HUES64 (cell line): ENCODE data around the gene LSM12.
"Not testable (repeated sequence)": the region's sequence is repeated elsewhere in the genome, so short reads cannot be mapped to it uniquely, and the experiment has no call there.

Experiments used
- H3K27ac ChIP-seq: 2 replicates; pipeline ENCODE4 v1.7.0; 2013; ENCODE audit warnings: low read depth, low read length, inconsistent platforms
- H3K27me3 ChIP-seq: 2 replicates; pipeline ENCODE4 v1.6.1; 2013; ENCODE audit warnings: mild to moderate bottlenecking, low read length; ENCODE audit not compliant: insufficient read depth
- H3K36me3 ChIP-seq: 2 replicates; pipeline ENCODE4 v1.6.1; 2013; ENCODE audit warnings: mild to moderate bottlenecking, low read length; ENCODE audit not compliant: insufficient read depth
- H3K4me1 ChIP-seq: 2 replicates; pipeline ENCODE4 v1.6.1; 2013; ENCODE audit warnings: mild to moderate bottlenecking, low read length, moderate library complexity; ENCODE audit not compliant: insufficient read depth
- H3K4me3 ChIP-seq: 2 replicates; pipeline ENCODE4 v1.5.1; 2013; ENCODE audit warnings: mild to moderate bottlenecking, low read length, moderate library complexity
- H3K9ac ChIP-seq: 2 replicates; pipeline ENCODE4 v1.6.1; 2013; ENCODE audit warnings: mild to moderate bottlenecking, low read depth, low read length
- H3K9me3 ChIP-seq: 2 replicates; pipeline ENCODE4 v1.6.1; 2013; ENCODE audit warnings: low read depth, low read length; ENCODE audit not compliant: insufficient read depth
- WGBS: fragments of 150-250, 120-280 bp; methylation state at CpG from one replicate; pipeline ENCODE4 v1.1.7; 2013; ENCODE audit warnings: missing lambda C conversion rate; 5-methylcytosine and 5-hydroxymethylcytosine counted together

The LSM12 gene

GRCh38 chr17:44004077-44004760 is 62.3 kb downstream of the LSM12 start, which contains the start of gene NAGS:
TSS of gene NAGS (plus strand) at chr17:44004622. CDS start at chr17:44004664, 42 bp downstream.
- Histone ChIP-seq H3K4me1 (peaks cover 11% of the 10 kb centered on the region), H3K4me3 (peak within 1 kb of the TSS; percentile 76), H3K36me3 (no peaks in the 10 kb centered on the region), H3K9ac (no peak within 1 kb of the TSS), H3K9me3 (no peaks in the 10 kb centered on the region), H3K27ac (no peak within 1 kb of the TSS), H3K27me3 (peaks cover 32% of the 10 kb centered on the region)
- 4% methylated on average over 25 of the region's 25 CpGs for WGBS

- 82% methylated on average over 9 of the region's 9 CpGs for WGBS
- peaks cover 3% of the 10 kb centered on the region; the same call in 1 of the 2 replicates for H3K4me1 ChIP-seq
- no peaks in the 10 kb centered on the region for H3K36me3 ChIP-seq
- H3K9me3 ChIP-seq: no peaks in the 10 kb centered on the region
- no peak overlapping the region for H3K4me3 ChIP-seq
- H3K27me3 ChIP-seq: peaks cover 32% of the 10 kb centered on the region
- H3K9ac ChIP-seq: no peak overlapping the region
- no peak overlapping the region for H3K27ac ChIP-seq
Measured at GRCh38 chr17:44002141-44002848, 64.2 kb downstream of the LSM12 start.

DNA sequence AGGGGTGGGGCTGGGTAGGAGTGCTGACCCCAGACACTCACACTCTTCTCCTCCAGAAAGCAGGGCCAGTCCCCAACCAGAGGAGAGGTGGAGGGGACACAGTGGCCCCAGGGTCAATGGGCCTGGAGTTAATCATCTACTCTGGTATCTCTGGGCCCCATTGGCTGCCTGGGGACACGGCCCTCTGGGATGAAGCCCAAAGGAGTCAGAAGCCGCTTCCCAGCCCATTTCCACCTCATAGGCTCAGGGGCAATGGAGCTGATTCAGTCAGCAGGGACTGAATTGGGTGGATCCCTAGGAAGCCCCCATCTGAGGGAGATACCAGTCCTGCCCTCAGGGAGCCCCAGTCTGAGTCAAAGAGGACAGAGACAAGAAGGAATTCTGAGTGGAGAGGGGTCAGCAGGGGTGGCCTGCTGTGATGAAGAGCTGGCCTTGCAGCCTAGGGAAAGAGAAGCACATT is 65.0 kb downstream of the LSM12 start:
- Histone ChIP-seq H3K4me1 (peaks cover 3% of the 10 kb centered on the region; the same call in 1 of the 2 replicates), H3K36me3 (no peaks in the 10 kb centered on the region), H3K4me3 (no peak overlapping the region), H3K9ac (no peak overlapping the region), H3K9me3 (no peaks in the 10 kb centered on the region), H3K27ac (no peak overlapping the region), H3K27me3 (peaks cover 30% of the 10 kb centered on the region)
- WGBS: 92% methylated on average over 2 of the region's 2 CpGs

GRCh38 chr17:44000871-44001460 is 65.5 kb downstream of the LSM12 start:
- Histone ChIP-seq H3K4me3 (no peak overlapping the region), H3K9ac (no peak overlapping the region), H3K36me3 (no peaks in the 10 kb centered on the region), H3K4me1 (peaks cover 3% of the 10 kb centered on the region; the same call in 1 of the 2 replicates), H3K27me3 (peaks cover 25% of the 10 kb centered on the region), H3K27ac (no peak overlapping the region), H3K9me3 (no peaks in the 10 kb centered on the region)
- 87% methylated on average over 6 of the region's 6 CpGs for WGBS

DNA sequence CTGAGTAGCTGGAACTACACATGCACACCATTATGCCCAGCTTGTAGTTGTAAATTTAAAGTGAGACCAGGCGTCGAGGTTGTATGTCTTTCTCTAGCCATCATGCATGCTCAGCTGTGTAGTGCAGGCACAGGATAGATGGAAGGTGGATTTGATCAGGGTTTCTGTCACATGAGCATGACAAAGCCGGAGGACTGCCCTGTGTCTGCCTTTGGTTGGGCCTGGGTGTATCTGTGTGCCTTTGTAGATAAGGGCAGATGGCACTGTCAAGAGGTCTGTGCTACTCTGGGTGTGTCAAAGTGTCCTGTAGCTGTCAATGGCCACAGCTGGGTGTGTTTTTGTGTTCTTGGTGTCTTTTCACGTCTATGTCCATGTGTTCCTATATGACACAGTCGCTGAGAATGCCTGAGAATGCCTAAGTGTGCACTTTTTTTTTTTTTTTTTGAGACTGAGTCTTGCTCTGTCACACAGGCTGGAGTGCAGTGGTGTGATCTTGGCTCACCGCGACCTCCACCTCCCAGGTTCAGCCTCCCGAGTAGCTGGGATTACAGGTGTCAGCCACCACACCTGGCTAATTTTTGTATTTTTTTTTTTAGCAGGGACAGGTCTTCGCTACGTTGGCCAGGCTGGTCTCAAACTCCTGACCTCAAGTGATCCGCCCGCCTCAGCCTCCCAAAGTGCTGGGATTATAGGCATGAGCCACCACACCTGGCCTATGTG is 66.2 kb downstream of the LSM12 start:
- H3K9me3 ChIP-seq: no peaks in the 10 kb centered on the region
- 92% methylated on average over 12 of the region's 12 CpGs for WGBS
- H3K27me3 ChIP-seq: peaks cover 18% of the 10 kb centered on the region
- no peak overlapping the region for H3K9ac ChIP-seq
- H3K4me1 ChIP-seq: peaks cover 3% of the 10 kb centered on the region; the same call in 1 of the 2 replicates
- no peak overlapping the region for H3K27ac ChIP-seq
- H3K36me3 ChIP-seq: no peaks in the 10 kb centered on the region
- no peak overlapping the region for H3K4me3 ChIP-seq

- Histone ChIP-seq H3K9ac (no peak overlapping the region), H3K9me3 (no peaks in the 10 kb centered on the region), H3K4me1 (peaks cover 3% of the 10 kb centered on the region; the same call in 1 of the 2 replicates), H3K36me3 (no peaks in the 10 kb centered on the region), H3K27ac (no peak overlapping the region), H3K27me3 (peaks cover 11% of the 10 kb centered on the region; the same call in 1 of the 2 replicates), H3K4me3 (no peak overlapping the region)
- WGBS: 84% methylated on average over 4 of the region's 4 CpGs
Measured at GRCh38 chr17:43999024-43999423, 67.4 kb downstream of the LSM12 start.

DNA sequence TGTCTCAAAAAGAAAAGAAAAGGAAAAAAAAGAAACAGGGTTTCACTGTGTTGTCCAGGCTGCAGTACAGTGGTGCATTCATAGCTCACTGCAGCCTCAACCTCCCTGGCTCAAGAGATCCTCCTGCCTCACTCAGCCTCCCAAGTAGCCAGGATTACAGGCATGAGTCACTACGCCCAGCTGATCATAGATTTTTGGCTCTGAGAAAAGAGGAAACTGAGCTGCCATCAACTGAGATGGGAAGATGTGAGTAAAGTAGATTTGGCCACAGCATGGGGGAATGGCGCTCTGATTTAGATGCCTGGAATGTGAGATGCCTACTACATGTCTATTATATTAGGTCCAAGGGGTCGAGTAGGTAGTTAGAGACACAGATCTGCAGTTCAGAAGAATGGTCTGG is 67.9 kb downstream of the LSM12 start:
- Histone ChIP-seq H3K27me3 (peaks cover 7% of the 10 kb centered on the region; the same call in 1 of the 2 replicates), H3K9ac (no peak overlapping the region), H3K4me3 (no peak overlapping the region), H3K4me1 (no peaks in the 10 kb centered on the region), H3K36me3 (no peaks in the 10 kb centered on the region), H3K27ac (no peak overlapping the region), H3K9me3 (no peaks in the 10 kb centered on the region)
- 94% methylated on average over 3 of the region's 3 CpGs for WGBS

DNA sequence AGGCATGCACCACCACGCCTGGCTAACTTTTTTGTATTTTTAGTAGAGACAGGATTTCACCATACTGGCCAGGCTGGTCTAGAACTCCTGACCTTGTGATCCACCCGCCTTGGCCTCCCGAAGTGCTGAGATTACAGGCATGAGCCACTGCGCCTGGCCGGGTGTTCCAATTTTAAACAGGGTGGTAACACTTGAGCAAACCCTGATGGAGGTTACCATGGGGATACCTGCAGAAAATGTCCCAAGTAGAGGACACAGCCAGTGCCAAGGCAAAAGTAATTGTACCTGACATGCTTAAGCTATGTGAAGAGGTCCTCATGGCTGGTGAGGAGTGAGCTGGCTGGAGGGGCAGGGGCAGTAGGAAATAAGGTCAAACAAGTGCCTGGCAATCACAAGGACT is 69.3 kb downstream of the LSM12 start:
- not testable (repeated sequence) for H3K9me3 ChIP-seq, H3K36me3 ChIP-seq, H3K4me1 ChIP-seq, H3K27ac ChIP-seq, H3K9ac ChIP-seq, H3K4me3 ChIP-seq, H3K27me3 ChIP-seq
- WGBS: 92% methylated on average over 5 of the region's 5 CpGs

DNA sequence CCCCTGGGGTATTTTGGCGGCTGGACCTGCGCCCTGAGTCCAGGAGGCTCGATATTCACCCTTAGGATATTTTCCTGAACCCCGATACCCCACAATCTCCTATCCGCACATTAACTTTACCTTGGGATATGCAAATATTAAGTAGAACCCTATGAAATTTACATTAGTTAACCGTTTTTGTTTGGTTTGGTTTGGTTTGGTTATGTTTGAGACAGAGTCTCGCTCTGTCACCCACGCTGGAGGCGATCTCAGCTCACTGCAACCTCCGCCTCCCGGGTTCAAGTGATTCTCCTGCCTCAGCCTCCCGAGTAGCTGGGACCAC is 71.4 kb downstream of the LSM12 start:
- no peak overlapping the region for H3K27ac ChIP-seq
- no peak overlapping the region for H3K9ac ChIP-seq
- no peaks in the 10 kb centered on the region for H3K9me3 ChIP-seq
- no peaks in the 10 kb centered on the region for H3K36me3 ChIP-seq
- no peaks in the 10 kb centered on the region for H3K4me1 ChIP-seq
- WGBS: 36% methylated on average over 11 of the region's 12 CpGs
- peaks cover 6% of the 10 kb centered on the region; the same call in 1 of the 2 replicates for H3K27me3 ChIP-seq
- peak overlapping the region; percentile 51; the same call in 1 of the 2 replicates for H3K4me3 ChIP-seq

GRCh38 chr17:43994272-43995149 is 72.0 kb downstream of the LSM12 start:
- H3K9me3 ChIP-seq: no peaks in the 10 kb centered on the region
- 18% methylated on average over 52 of the region's 52 CpGs for WGBS
- peak overlapping the region; percentile 57 for H3K9ac ChIP-seq
- H3K4me1 ChIP-seq: no peaks in the 10 kb centered on the region
- H3K27ac ChIP-seq: no peak overlapping the region
- peaks cover 6% of the 10 kb centered on the region; the same call in 1 of the 2 replicates for H3K27me3 ChIP-seq
- no peaks in the 10 kb centered on the region for H3K36me3 ChIP-seq
- H3K4me3 ChIP-seq: peak overlapping the region; percentile 51
